Measurements from ENCODE around the gene AKT3.

Gene AKT3

DNA sequence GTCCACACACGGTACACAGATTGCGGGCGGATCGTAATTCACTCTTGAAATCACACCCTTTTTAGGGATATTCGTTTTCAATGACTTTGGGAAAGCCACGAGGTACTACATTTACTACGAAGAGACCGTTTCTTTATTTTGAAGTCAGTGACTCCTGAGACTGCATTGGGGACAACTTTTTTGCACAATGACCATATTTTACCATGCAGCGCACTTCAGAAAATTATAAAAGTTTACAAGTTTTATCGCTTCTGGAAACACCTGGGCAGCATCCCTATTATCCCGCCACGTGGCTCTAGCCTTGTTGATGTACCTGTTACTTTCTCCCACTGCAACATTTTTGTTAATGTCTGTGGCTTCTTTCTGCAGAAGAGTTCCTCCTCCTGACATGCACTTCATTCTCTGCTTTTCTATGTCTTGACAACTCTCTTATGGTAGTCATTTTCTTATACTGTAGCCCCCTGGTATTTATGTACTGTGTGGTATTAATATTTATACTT, 1.3 kb upstream of the AKT3 start:
- no peak for TF ChIP-seq CTCF (IDR thresholded peaks at IDR 0.05)
- H3K36me3 Mint-ChIP-seq (ENCODE audit: low read depth): no peaks in the 10 kb centered on the region
- peak overlapping the region; percentile 95 for H3K4me3 Mint-ChIP-seq
- peaks cover 7% of the 10 kb centered on the region for H3K27me3 Mint-ChIP-seq (ENCODE audit: low read depth, poor library complexity)
- peaks cover 30% of the 10 kb centered on the region for H3K4me1 Mint-ChIP-seq
- H3K9me3 Mint-ChIP-seq: no peaks in the 10 kb centered on the region
- DNase-seq: no peak
- peak overlapping the region; percentile 76 for H3K27ac Mint-ChIP-seq

DNA sequence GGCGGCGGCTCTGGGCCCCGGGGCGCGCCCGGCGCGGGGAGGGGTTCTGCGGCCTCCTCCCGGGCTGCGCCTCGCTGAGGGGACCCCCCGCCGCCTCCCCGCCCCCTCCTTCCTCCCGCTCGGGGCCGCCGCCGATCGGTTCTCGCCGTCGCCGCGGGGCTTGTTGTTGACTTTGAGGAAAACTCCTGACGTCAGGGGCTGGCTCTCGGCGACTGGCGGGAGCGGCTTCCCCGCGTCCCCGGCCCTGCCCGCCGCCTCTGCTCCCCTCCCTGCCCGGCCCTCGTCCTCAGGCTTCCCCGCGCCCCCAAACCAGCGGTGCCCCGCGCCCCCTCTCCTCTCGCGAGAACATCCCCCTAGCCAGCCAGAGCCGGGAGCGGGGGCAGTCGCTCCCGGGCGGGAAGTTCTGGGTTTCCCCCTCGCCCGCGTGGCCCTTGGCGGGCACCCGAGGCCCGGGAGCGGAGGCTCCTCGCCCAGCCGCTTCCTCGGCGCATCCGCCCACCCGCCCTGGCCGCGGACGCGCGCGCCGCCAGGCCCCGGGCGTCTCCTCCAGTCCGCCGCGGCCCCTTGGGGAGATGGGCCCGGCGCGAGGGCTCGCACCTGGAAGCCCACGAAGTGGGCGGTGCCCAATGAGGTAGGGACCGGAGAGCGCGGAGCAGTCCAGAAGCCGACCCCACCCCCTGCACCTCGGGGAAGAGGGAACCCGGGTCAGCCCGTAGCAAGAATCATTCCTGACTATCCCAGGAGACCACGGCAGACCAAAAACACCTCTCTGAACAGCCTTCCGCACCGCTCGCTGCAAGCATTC, 611 bp upstream of the AKT3 start:
- Mint-ChIP-seq H3K27me3 (ENCODE audit: low read depth, poor library complexity) (peaks cover 7% of the 10 kb centered on the region), H3K36me3 (ENCODE audit: low read depth) (no peaks in the 10 kb centered on the region), H3K4me1 (peaks cover 30% of the 10 kb centered on the region), H3K4me3 (peak overlapping the region; percentile 95), H3K27ac (peak overlapping the region; percentile 76), H3K9me3 (no peaks in the 10 kb centered on the region)
- DNase-seq: peak; percentile 83
- no peak for TF ChIP-seq CTCF (IDR thresholded peaks at IDR 0.05)

DNA sequence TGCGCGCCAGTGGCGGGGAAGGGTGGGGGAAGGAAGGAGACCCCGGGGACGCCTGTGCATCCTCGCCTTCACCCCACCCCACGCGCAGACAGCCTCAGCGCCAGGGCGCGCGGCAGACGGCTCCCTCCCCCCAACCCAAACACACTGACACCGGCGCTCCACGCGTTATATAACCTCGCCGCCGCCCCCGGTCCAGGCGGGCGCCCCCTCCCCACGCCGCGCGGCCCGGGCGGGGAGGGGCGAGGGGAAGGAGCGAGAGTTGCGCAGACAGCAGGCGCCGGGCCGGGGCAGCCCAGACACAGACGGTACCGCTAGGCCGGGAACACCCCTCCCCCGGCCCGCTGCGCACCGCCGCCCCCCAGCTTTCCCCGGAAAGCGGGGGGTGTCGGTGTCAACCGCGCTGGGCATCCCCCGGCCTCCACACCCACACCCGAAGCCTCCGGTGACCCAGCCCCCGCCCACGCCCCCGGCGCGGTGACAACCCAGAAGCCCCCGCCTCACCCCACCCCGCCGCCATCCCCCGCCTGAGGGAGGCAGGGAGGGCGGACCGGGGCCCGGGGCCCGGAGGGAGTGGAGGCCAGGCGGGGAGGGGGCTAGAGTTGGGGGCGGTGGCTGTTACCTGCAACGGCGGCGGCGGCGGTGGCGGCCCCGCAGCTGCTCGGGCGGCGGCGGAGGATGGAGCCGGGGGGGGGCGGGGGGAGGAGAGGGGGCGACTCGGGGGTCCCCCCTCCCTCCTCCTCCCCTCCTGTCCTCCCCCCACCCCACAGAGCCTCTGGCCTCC, 432 bp downstream of the AKT3 start:
- no peak overlapping the region for H3K27ac Mint-ChIP-seq

GRCh38 chr1:243848858-243849420, 1.1 kb downstream of the AKT3 start:
- Mint-ChIP-seq H3K36me3 (ENCODE audit: low read depth) (no peaks in the 10 kb centered on the region), H3K4me3 (peak overlapping the region; percentile 98), H3K9me3 (no peaks in the 10 kb centered on the region), H3K27me3 (ENCODE audit: low read depth, poor library complexity) (no peaks in the 10 kb centered on the region), H3K27ac (peak overlapping the region; percentile 99), H3K4me1 (peaks cover 30% of the 10 kb centered on the region)
- TF ChIP-seq CTCF (IDR thresholded peaks at IDR 0.05): no peak
- peak; percentile 61 for DNase-seq

More for the DNA sequence above, 432 bp downstream of the AKT3 start:
- Mint-ChIP-seq H3K27me3 (ENCODE audit: low read depth, poor library complexity) (no peaks in the 10 kb centered on the region), H3K9me3 (no peaks in the 10 kb centered on the region), H3K4me1 (peaks cover 30% of the 10 kb centered on the region), H3K36me3 (ENCODE audit: low read depth) (no peaks in the 10 kb centered on the region), H3K4me3 (peak overlapping the region; percentile 98)
- peak; percentile 65 for DNase-seq
- TF ChIP-seq CTCF (IDR thresholded peaks at IDR 0.05): no peak

DNA sequence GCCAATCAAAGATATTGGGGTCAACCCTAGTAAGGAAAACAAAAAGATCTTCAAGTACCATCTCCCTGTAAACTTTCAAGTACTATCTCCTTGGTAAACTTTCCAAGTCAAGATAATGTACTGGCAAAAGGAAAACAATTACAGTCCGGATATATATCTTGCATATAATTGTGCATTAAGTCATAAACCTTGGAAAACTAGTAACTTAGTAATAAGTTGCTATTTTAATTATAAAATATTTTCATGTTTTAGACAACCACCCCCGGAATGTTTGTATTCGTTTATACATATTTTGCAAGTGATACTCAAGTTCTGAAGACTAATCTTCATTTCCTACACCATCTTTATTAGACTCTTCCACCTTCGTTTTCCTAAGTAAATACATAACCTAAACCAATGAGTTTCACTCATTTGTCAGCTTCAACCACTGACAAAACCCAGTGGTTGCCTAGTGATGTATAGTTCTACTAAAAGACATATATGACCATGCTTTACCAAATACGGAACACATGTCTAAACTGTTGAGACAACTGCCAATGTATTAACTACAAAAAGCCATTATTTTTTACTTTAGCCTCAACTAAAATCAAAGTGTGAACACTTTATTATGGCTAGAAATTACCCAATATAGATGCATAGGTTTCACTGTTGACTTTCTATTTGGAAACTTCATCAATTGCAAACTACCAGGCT, 1.7 kb downstream of the AKT3 start:
- Mint-ChIP-seq H3K4me1 (peaks cover 30% of the 10 kb centered on the region), H3K27me3 (ENCODE audit: low read depth, poor library complexity) (no peaks in the 10 kb centered on the region), H3K4me3 (peak overlapping the region; percentile 98), H3K36me3 (ENCODE audit: low read depth) (peaks cover 3% of the 10 kb centered on the region), H3K9me3 (no peaks in the 10 kb centered on the region), H3K27ac (no peak overlapping the region)
- no peak for TF ChIP-seq CTCF (IDR thresholded peaks at IDR 0.05)
- no peak for DNase-seq
